HCT116 (cell line): ENCODE results near the gene MYZAP. TPM values are rescaled to one million over a fixed set of nuclear protein-coding genes. Genes with fewer than 3 reads are reported as not detected.

Experiments used
- ATAC-seq: fragments of 200-7000 bp; cut with Tn5 transposase; 2 replicates; pipeline ENCODE4 v1.9.1; 2020; ENCODE audit warnings: mild to moderate bottlenecking, moderate library complexity
- Bru-seq: library from RNA; stranded (reverse); fragments of 400-500 nt; gene quantifications from one replicate; lab custom pipeline; 2021; lab: Mats Ljungman, UMichigan
- BruChase-seq, 2 experiments: library from RNA; stranded (reverse); fragments of 400-500 nt; gene quantifications; one replicate each; lab custom pipeline; 2021; lab: Mats Ljungman, UMichigan
- BruUV-seq: library from RNA; stranded (reverse); fragments of 400-500 nt; replicated peaks from 2 replicates; lab custom pipeline; 2021; lab: Mats Ljungman, UMichigan
- CTCF ChIA-PET: fragments of 300-600 bp; sonication (Branson Sonifier 250); formaldehyde crosslinking; loops from one replicate; lab custom pipeline; 2021; ENCODE audit warnings: antibody characterized with exemption; lab: Charles Lee
- POLR2A ChIA-PET: fragments of 300-600, 350-600 bp; sonication (Branson Sonifier 250); formaldehyde crosslinking; loops from one replicate; lab custom pipeline; 2021; ENCODE audit warnings: antibody characterized with exemption; lab: Charles Lee
- RAD21 ChIA-PET, 2 experiments: fragments of 300-600 bp; sonication (Branson Sonifier 250); formaldehyde crosslinking; loops; one replicate each; lab custom pipeline; 2023; ENCODE audit warnings: low total read pairs in 2 of 2; ENCODE audit not compliant: uncharacterized antibody in 2 of 2, unreplicated experiment in 2 of 2, low non-redundant PET in 1 of 2; lab: Charles Lee
- DNase-seq: peaks from one replicate; pipeline ENCODE4 v3.0.0-alpha.2; 2010; ENCODE audit warnings: low read depth, low spot score
- H2AFZ ChIP-seq: fragments of 200-600 bp; shearing (Covaris generic), sonication (generic); 2 replicates; pipeline ENCODE4 v1.6.1; 2017; ENCODE audit warnings: low read depth, mixed run types, mixed read lengths, antibody characterized with exemption, low read length; ENCODE audit not compliant: poor library complexity, severe bottlenecking
- H3K27ac ChIP-seq: 2 replicates; pipeline ENCODE4 v1.5.1; 2012; ENCODE audit warnings: low read depth, low read length
- H3K27me3 ChIP-seq: fragments of 200-600 bp; sonication (generic); 2 replicates; pipeline ENCODE4 v1.6.1; 2016; ENCODE audit warnings: mixed run types, low read length, mixed read lengths; ENCODE audit not compliant: insufficient read depth
- H3K36me3 ChIP-seq, 2 experiments: fragments of 200-500 bp in 1 of 2; fragments of 200-600 bp in 1 of 2; sonication (Bioruptor generic) in 1 of 2; sonication (generic) in 1 of 2; 2 replicates each; pipeline versions ENCODE4 v1.5.1 to v1.6.1; 2014 to 2016; ENCODE audit warnings: low read length in 2 of 2, inconsistent platforms in 1 of 2, mixed read lengths in 1 of 2, mixed run types in 1 of 2; ENCODE audit not compliant: insufficient read depth in 2 of 2, control insufficient read depth in 1 of 2
- H3K4me1 ChIP-seq, 2 experiments: fragments of 200-600 bp in 1 of 2; sonication (generic) in 1 of 2; 2 replicates each; pipeline versions ENCODE4 v1.5.1 to v1.6.1; 2012 to 2017; ENCODE audit warnings: low read length in 2 of 2, inconsistent platforms in 1 of 2, mild to moderate bottlenecking in 1 of 2, mixed read lengths in 1 of 2, mixed run types in 1 of 2, moderate library complexity in 1 of 2; ENCODE audit not compliant: insufficient read depth in 2 of 2, control insufficient read depth in 1 of 2
- H3K4me2 ChIP-seq: fragments of 200-600 bp; sonication (generic); 2 replicates; pipeline ENCODE4 v1.6.1; 2017; ENCODE audit warnings: mixed run types, low read length, mixed read lengths
- H3K4me3 ChIP-seq, 2 experiments: fragments of 200-600 bp in 1 of 2; sonication (generic) in 1 of 2; replicated peaks in 1 of 2; 2 replicates each; pipeline ENCODE4 v1.5.1; 2011 to 2016; ENCODE audit warnings: low read length in 2 of 2, control low read depth in 1 of 2, low read depth in 1 of 2, mild to moderate bottlenecking in 1 of 2, mixed read lengths in 1 of 2, mixed run types in 1 of 2
- H3K79me2 ChIP-seq: fragments of 200-600 bp; sonication (generic); 2 replicates; pipeline ENCODE4 v1.6.1; 2017; ENCODE audit warnings: mild to moderate bottlenecking, mixed run types, low read length, moderate library complexity, mixed read lengths; ENCODE audit not compliant: insufficient read depth
- H3K9ac ChIP-seq: fragments of 200-600 bp; sonication (generic); 2 replicates; pipeline ENCODE4 v1.6.1; 2016; ENCODE audit warnings: low read length, mixed read lengths
- H3K9me2 ChIP-seq: fragments of 200-600 bp; sonication (generic), shearing (Covaris generic); 2 replicates; pipeline ENCODE4 v1.6.1; 2017; ENCODE audit warnings: mixed run types, mild to moderate bottlenecking, moderate library complexity; ENCODE audit not compliant: insufficient read depth
- H3K9me3 ChIP-seq, 2 experiments: fragments of 200-500 bp in 1 of 2; fragments of 200-600 bp in 1 of 2; sonication (Bioruptor generic) in 1 of 2; sonication (generic) in 1 of 2; 2 replicates each; pipeline ENCODE4 v1.6.1; 2014 to 2017; ENCODE audit warnings: low read length in 2 of 2, mixed read lengths in 2 of 2, inconsistent platforms in 1 of 2, low read depth in 1 of 2, mild to moderate bottlenecking in 1 of 2, mixed run types in 1 of 2, moderate library complexity in 1 of 2; ENCODE audit not compliant: control insufficient read depth in 1 of 2, insufficient read depth in 1 of 2
- H4K20me1 ChIP-seq: fragments of 200-600 bp; sonication (generic), shearing (Covaris generic); 2 replicates; pipeline ENCODE4 v1.6.1; 2017; ENCODE audit warnings: mixed run types, mild to moderate bottlenecking, moderate library complexity; ENCODE audit not compliant: insufficient read depth
- CBX3 ChIP-seq: IDR thresholded peaks from 2 replicates; pipeline ENCODE4 v1.6.1; 2012; ENCODE audit warnings: low read depth
- CEBPB ChIP-seq: IDR thresholded peaks from 2 replicates; pipeline ENCODE4 v1.6.1; 2012; ENCODE audit warnings: low read depth
- EGR1 ChIP-seq: IDR thresholded peaks from 2 replicates; pipeline ENCODE4 v1.6.1; 2012; ENCODE audit warnings: low read depth
- ELF1 ChIP-seq: IDR thresholded peaks from 2 replicates; pipeline ENCODE4 v1.6.1; 2012; ENCODE audit warnings: low read depth, borderline replicate concordance
- EZH2 ChIP-seq: fragments of 200-600 bp; sonication (generic); IDR thresholded peaks from 2 replicates; pipeline ENCODE4 v1.6.1; 2017; ENCODE audit warnings: antibody characterized with exemption, mixed run types
- FOSL1 ChIP-seq: IDR thresholded peaks from 2 replicates; pipeline ENCODE4 v1.6.1; 2012; ENCODE audit warnings: low read depth
- JUND ChIP-seq: IDR thresholded peaks from 2 replicates; pipeline ENCODE4 v1.6.1; 2012
- POLR2A ChIP-seq: IDR thresholded peaks from 2 replicates; pipeline ENCODE4 v1.7.0; 2011; ENCODE audit warnings: borderline replicate concordance; ENCODE audit not compliant: insufficient read depth, insufficient read length; ENCODE audit errors: extremely low read depth
- POLR2AphosphoS5 ChIP-seq: IDR thresholded peaks from 2 replicates; pipeline ENCODE4 v1.6.1; 2011; ENCODE audit warnings: mild to moderate bottlenecking, low read depth, low read length, moderate library complexity
- RAD21 ChIP-seq: IDR thresholded peaks from 2 replicates; pipeline ENCODE4 v1.6.1; 2012; ENCODE audit warnings: low read depth, mild to moderate bottlenecking
- SIN3A ChIP-seq: IDR thresholded peaks from 2 replicates; pipeline ENCODE4 v1.6.1; 2012; ENCODE audit warnings: low read depth
- SP1 ChIP-seq: IDR thresholded peaks from 2 replicates; pipeline ENCODE4 v1.6.1; 2012; ENCODE audit warnings: low read depth
- SRF ChIP-seq: IDR thresholded peaks from 2 replicates; pipeline ENCODE4 v1.6.1; 2012; ENCODE audit warnings: low read depth
- TCF7L2 ChIP-seq: IDR thresholded peaks from 2 replicates; pipeline ENCODE4 v1.7.0; 2011; ENCODE audit warnings: borderline replicate concordance, inconsistent platforms; ENCODE audit not compliant: insufficient read depth, insufficient read length; ENCODE audit errors: extremely low read depth
- YY1 ChIP-seq: IDR thresholded peaks from 2 replicates; pipeline ENCODE4 v1.6.1; 2011; ENCODE audit warnings: low read length, low read depth, moderate library complexity, mild to moderate bottlenecking; ENCODE audit not compliant: insufficient replicate concordance; ENCODE audit errors: extremely low read depth
- ZBTB33 ChIP-seq: IDR thresholded peaks from 2 replicates; pipeline ENCODE4 v1.6.1; 2011; ENCODE audit warnings: mild to moderate bottlenecking, low read length, moderate library complexity; ENCODE audit not compliant: insufficient replicate concordance; ENCODE audit errors: extremely low read depth
- ZFX ChIP-seq: fragments of 450-650 bp; IDR thresholded peaks from 2 replicates; pipeline ENCODE4 v1.6.1; 2017
- ZNF274 ChIP-seq: fragments of 200-500 bp; sonication (Bioruptor generic); IDR thresholded peaks from 2 replicates; pipeline ENCODE4 v1.6.1; 2014; ENCODE audit warnings: mild to moderate bottlenecking, low read depth, low read length, inconsistent platforms
- intact Hi-C: fragments of 100-400 bp; cut with micrococcal nuclease; formaldehyde crosslinking; loops from 2 replicates; pipeline ENCODE4 v1.10.0; 2022
- long read RNA-seq: library from polyadenylated mRNA; unstranded; transcript quantifications from one replicate; pipeline ENCODE4 v2.0.0, GENCODE V29; 2021; ENCODE audit not compliant: unreplicated experiment
- polyA plus RNA-seq: library from polyadenylated mRNA; unstranded; fragments of >200 nt; gene quantifications from 2 replicates; pipeline ENCODE4 v1.2.1, GENCODE V29; 2012; ENCODE audit warnings: missing spikeins
- total RNA-seq: library from RNA; stranded (reverse); gene quantifications from one replicate; pipeline ENCODE4 v1.2.1, GENCODE V29; 2021; ENCODE audit not compliant: unreplicated experiment

Gene MYZAP
- total RNA-seq (5.8 TPM), Bru-seq, nascent RNA (percentile 57 among the genes with signal in this experiment), BruChase-seq, experiment 1, labeled RNA remaining after a 6-hour chase (percentile 92 among the genes with signal in this experiment), BruChase-seq, experiment 2, labeled RNA remaining after a 2-hour chase (percentile 91 among the genes with signal in this experiment)
- 3.9 and 4.8 TPM in 2 replicates for polyA plus RNA-seq
- long read RNA-seq, transcript MYZAP-201 (13 exons, 2,361 nt) = major isoform, 18 of 20 reads
- long read RNA-seq, partial matches to known transcripts = 1 of 20 reads
- long read RNA-seq, other reads (novel, unspliced or antisense) = 1 of 20 reads

DNA sequence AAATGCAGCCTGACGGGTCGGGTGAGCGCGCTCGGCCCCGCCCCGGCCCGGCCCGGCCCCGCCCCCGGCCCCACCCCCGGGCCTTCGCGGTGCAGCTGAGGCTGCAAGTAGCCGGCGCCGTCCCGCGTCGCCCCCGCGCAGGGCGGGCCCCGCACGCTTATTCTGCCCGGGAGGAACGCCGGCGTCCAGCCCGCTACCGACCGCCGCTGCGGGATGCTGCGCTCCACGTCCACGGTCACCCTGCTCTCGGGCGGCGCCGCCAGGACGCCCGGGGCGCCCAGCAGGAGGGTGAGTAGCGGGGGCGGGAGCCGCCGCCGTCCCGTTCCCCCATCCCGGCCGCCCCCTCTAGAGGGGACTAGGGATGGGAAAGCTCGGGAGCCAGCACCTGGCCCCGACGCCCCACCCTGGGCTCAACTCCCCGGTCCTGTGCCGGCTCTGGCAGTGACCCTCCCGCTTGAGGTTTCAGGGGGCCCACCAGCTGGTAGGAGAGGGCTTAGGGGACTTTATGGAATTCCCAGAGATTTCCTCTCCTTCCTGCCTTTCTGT, at the start of gene MYZAP:
MYZAP (plus strand) TSS at position 83 of the 546 bp plus-strand sequence; CDS start at position 214, 131 bp downstream.
- Histone ChIP-seq H3K27me3 (no peaks in the 10 kb centered on the region), H3K79me2 (no peaks in the 10 kb centered on the region), H4K20me1 (no peaks in the 10 kb centered on the region), H3K27ac (peak within 1 kb of the TSS; percentile 45; the same call in 1 of the 2 replicates), H3K36me3 (no peaks in the 10 kb centered on the region), H3K9me2 (no peaks in the 10 kb centered on the region), H3K4me3 (peak within 1 kb of the TSS; percentile 46 to 63), H3K9me3 (no peaks in the 10 kb centered on the region), H3K4me2 (peak within 1 kb of the TSS; percentile 91), H3K9ac (peak within 1 kb of the TSS; percentile 49), H3K4me1 (peaks cover 11 to 24% of the 10 kb centered on the region in 2 experiments; a peak in 3 of 4 replicates), H2AFZ (peak within 1 kb of the TSS; percentile 30)
- no peak for DNase-seq
- BruUV-seq = no TSS peak
- TF ChIP-seq ZFX (no peak), EGR1 (peak; percentile 74), POLR2AphosphoS5 (peak; percentile 45; the same call in 1 of the 2 replicates), JUND (no peak), RAD21 (no peak), CBX3 (no peak), YY1 (no peak)
- CTCF ChIA-PET = interaction anchor here (1.3 kb wide), 1 partner anchor 50 kb away, joined by 3 read pairs; no protein-coding TSS in a partner anchor
- POLR2A ChIA-PET = no interaction called here
- intact Hi-C loops = loop anchor here (2.0 kb wide), 1 partner anchor 31 kb away; no protein-coding TSS in a partner anchor
- RAD21 ChIA-PET = no interaction called here
- ATAC-seq = peak; percentile 96

DNA sequence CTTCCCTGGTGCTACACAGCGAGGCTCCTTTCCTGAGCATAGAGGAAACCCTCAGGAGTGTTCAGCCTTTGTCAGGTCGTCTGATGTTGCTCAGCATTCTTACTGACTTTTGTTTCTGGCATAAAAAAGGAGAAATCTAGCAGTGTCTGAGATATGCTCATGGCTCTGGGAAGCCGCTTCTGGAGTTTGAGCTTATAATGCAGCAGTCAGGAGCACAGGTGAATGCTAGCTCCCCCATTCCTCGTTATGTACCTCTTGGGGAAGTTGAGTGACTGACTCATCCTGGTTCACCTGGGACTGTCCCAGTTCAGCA, 49.2 kb upstream of the MYZAP start:
- ChIA-PET POLR2A (no interaction called here), RAD21 (interaction anchor here (1.2 to 1.5 kb wide), 1 partner anchor 202 kb away, joined by 3 to 8 read pairs; no protein-coding TSS in a partner anchor), CTCF (interaction anchor here (0.7 to 2.5 kb wide), 16 partner anchors 10 to 1052 kb away, joined by 3 to 62 read pairs (median 6); partner anchors contain the start of gene MYZAP)
- Histone ChIP-seq H4K20me1 (no peaks in the 10 kb centered on the region), H3K27me3 (no peaks in the 10 kb centered on the region), H3K27ac (no peak overlapping the region), H3K4me1 (peaks cover 0 to 1% of the 10 kb centered on the region in 2 experiments; a peak in 1 of 4 replicates), H3K9me2 (no peaks in the 10 kb centered on the region), H2AFZ (no peak overlapping the region), H3K4me3 (no peak overlapping the region), H3K36me3 (no peaks in the 10 kb centered on the region), H3K79me2 (no peaks in the 10 kb centered on the region), H3K9me3 (no peaks in the 10 kb centered on the region), H3K4me2 (no peak overlapping the region), H3K9ac (no peak overlapping the region)
- BruUV-seq = no TSS peak
- no peak for DNase-seq
- intact Hi-C loops = loop anchor here (1.0 kb wide), 1 partner anchor 202 kb away; no protein-coding TSS in a partner anchor
- peak; percentile 33; the same call in 1 of the 2 replicates for ATAC-seq
- TF ChIP-seq SRF = no peak
- TF ChIP-seq JUND = no peak
- TF ChIP-seq YY1 = no peak
- no peak for TF ChIP-seq ZBTB33
- no peak for TF ChIP-seq ZNF274
- no peak for TF ChIP-seq EGR1
- no peak for TF ChIP-seq FOSL1
- TF ChIP-seq EZH2 = no peak
- no peak for TF ChIP-seq CEBPB
- TF ChIP-seq POLR2A = no peak
- TF ChIP-seq ELF1 = no peak
- TF ChIP-seq SP1 = no peak
- no peak for TF ChIP-seq SIN3A
- TF ChIP-seq TCF7L2 = no peak
- no peak for TF ChIP-seq CBX3
